Breast epithelium (tissue), 3 donors: ENCODE measurements around the gene FARP2.

Experiments used
- CTCF ChIP-seq, 3 donors: fragments of 450-650 bp; IDR thresholded peaks; one replicate each; pipeline ENCODE4 v1.5.1; 2016 to 2017; ENCODE audit warnings: antibody characterized with exemption in 3 of 3, mild to moderate bottlenecking in 3 of 3, moderate library complexity in 3 of 3
- POLR2AphosphoS5 ChIP-seq, 3 donors: sonication (generic); formaldehyde crosslinking; IDR thresholded peaks; one replicate each; pipeline ENCODE4 v1.6.1; 2017; ENCODE audit warnings: antibody characterized with exemption in 3 of 3

- TF ChIP-seq CTCF (IDR thresholded peaks at IDR 0.05) (no peak), POLR2AphosphoS5 (IDR thresholded peaks at IDR 0.05) (no peak)
These were observed 22.7 kb downstream of the FARP2 start for GRCh38 chr2:241378816-241379215.
